DMS153 (cell line): ENCODE data around the gene UFL1.
A peak's percentile ranks its signal among the peaks of the same experiment; 100 is the strongest.
"Not testable (repeated sequence)": the region's sequence is repeated elsewhere in the genome, so short reads cannot be mapped to it uniquely, and the experiment has no call there.

Source experiments
- DNase-seq: peaks from one replicate; lab custom pipeline; 2025; lab: John Stamatoyannopoulos, UW

UFL1 gene

DNA sequence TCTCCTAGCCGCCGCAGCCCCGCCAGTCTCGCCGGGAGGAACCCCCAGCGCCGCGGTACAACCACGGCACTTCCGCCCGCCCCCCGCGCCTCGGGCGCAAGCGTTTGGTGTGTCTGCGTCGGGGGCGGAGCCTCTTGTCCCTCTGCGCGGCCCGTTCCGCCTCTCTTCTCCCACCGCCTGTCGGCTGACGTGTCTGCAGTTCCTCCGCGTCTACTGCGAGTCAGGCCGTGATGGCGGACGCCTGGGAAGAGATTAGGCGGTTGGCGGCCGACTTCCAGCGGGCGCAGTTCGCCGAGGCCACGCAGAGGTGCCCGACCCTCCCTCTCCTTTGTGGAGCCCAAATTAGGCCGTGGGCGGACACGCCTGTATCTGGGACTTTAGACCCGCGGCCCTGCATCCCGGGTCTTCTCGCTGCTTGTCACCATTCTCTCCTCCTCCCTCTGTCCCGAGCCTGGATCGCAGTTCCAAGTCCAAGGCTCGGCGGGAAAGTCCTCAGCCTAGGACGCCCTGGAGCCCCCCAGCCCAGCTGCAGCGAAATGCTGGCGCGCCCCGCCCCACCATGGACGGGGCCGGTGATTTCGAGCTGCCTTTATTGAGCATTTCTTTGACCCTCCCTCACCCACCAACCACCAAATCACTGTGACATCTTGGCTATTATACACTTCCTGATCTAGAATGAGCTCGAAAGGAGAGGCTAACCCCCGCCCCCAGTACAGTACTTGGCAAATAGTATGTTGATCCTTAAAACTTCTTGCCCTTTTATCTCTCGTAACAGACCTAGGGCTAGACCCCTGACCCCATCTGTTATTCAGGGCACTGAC lies at the start of gene UFL1:
UFL1 (plus strand) TSS at position 163 of the 821 bp plus-strand sequence; CDS start at position 231, 68 bp downstream.
- peak; percentile 85 for DNase-seq

DNA sequence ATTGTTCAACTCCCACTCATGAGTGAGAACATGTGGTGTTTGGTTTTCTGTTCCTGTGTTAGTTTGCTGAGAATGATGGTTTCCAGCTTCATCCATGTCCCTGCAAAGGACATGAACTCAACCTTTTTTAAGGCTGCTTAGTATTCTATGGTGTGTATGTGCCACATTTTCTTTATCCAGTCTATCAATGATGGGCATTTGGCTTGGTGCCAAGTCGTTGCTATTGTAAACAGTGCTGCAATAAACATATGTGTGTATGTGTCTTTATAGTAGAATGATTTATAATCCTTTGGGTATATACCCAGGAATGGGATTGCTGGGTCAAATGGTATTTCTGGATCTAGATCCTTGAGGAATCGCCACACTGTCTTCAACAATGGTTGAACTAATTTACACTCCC lies 49.3 kb upstream of the UFL1 start:
- DNase-seq = not testable (repeated sequence)

DNA sequence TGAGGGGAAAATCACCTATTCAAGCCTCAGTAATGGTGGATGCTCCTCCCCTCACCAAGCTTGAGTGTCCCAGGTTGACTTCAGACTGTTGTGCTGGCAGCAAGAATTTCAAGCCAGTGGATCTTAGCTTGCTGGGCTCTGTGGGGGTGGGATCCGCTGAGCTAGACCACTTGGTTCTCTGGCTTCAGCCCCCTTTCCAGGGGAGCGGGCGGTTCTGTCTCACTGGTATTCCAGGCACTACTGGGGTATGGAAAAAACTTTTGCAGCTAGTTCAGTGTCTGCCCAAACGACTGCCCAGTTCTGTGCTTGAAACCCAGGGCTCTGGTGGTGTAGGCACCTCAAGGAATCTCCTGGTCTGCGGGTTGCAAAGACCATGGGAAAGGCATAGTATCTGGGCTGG lies 42.9 kb upstream of the UFL1 start:
- no peak for DNase-seq

DNA sequence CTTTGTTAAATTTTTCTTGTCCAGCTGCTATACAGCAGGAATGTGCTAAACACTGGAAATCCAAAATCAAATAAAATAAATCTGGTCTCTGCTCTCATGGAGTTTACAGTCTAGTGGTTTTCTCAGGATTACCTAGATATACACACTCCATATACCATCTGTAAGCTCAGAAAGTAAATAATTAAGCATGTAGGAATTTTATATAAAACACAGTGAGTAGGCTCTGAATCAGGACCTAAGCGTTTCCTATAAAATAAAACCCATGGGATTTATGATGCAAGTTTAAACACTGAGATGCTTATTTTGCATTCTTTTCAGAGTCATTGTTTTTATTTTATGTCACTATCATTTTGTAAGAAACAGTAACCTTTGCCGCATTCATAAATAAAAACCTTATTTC lies 29.7 kb upstream of the UFL1 start:
- DNase-seq = no peak

DNA sequence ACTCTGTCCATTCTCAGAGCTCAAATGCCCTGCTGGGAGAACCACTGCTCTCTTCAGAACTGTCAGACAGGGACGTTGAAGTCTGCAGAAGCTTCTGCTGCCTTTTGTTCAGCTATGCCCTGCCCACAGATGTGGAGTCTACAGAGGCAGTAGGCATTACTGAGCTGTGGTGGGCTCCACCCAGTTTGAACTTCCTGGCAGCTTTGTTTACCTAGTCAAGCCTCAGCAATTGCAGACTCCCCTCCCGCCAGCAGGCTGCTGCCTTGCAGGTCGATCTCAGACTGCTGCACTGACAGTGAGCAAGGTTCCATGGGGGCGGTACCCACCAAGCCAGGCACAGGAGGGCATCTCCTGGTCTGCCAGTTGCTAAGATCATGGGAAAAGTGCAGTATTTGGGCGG lies 21.8 kb upstream of the UFL1 start:
- DNase-seq = no peak

DNA sequence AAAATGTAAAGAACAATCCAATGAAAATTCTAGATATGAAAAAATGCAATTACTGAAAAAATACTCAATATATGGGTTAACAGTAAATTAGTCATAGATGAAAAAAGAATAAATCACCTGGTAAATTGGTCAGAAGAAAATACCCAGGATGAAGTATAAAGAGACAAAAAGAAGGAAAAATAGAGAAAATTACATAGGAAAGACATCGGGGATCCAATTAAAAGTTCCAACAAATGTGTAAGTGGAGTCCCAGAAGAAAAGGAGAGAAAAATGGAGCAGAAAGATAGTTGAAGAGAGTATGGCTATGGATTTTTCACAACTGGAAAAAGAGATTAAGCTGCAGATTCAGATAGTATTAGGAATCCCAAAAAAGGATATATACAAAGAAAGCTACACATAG lies 18.7 kb upstream of the UFL1 start:
- DNase-seq = no peak

DNA sequence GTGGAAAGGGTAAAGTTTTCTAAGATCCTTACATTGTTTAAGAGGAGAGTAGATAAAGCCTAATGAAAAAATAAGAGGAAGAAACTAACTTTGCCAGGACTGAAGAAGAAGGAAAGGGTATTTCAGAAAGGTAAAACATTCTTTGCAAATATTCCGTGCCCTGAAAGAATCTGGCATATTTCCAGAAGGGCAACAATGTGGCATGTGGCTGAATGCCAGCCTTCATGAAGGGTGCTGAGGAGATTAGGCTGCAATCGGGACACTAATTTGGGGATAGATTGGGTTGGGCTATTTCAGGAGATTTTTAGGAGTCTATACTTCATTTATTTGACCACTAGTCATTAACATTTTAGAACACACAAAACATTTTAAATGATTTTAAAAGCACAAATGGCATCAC lies 16.2 kb upstream of the UFL1 start:
- no peak for DNase-seq

DNA sequence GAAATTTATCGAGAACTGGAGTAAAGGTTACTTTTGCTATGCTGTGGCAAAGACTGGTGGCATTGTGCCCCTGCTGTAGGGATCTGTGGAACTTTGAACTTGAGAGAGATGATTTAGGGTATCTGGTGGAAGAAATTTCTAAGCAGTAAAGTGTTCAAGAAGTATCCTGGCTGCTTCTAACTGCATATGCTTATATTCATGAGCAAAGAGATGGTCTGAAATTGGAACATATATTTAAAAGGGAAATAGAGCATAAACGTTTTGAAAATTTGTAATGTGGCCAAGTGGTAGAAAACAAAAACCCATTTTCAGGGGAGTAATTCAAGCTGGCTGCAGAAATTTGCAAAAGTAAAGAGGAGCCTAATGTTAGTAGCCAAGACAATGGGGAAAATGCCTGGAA lies 12.3 kb upstream of the UFL1 start:
- DNase-seq = no peak

DNA sequence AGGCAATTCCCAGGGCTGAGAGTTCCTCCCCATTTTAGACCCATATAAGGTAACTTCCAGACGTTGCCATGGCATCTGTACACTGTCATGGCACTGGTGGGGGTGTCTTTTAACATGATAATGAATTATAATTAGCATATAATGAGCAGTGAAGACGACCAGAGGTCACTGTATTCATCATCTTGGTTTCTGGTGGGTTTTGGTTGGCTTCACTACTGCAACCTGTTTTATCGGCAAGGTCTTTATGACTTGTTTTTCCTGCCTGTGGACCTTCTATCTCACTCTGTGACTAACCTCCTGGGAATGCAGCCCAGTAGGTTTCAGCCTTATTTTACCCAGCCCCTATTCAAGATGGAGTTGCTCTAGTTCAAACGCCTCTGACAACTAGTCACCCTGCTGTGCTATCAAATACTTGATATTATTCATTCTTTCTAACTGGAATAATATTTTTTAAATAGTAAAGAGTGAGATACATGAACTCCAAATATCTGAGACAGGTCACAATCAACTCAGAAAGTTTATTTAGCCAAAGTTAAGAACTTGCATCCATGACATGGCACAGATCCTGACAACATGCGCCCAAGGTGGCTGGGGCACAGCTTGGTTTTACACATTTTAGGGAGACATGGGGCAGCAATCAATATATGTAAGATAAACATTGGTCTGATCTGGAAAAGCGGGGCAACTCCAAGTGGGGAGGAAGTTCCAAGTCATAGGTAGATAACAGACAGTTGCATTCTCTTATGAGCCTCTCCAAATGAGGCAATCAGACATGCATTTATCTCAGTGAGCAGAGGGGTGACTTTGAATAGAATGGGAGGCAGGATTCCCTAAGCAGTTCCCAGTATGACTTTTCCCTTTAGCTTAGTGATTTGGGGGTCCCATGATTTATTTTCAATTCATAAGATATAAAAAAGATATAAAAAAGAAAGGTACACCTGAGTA lies 1.2 kb upstream of the UFL1 start:
- DNase-seq = no peak

DNA sequence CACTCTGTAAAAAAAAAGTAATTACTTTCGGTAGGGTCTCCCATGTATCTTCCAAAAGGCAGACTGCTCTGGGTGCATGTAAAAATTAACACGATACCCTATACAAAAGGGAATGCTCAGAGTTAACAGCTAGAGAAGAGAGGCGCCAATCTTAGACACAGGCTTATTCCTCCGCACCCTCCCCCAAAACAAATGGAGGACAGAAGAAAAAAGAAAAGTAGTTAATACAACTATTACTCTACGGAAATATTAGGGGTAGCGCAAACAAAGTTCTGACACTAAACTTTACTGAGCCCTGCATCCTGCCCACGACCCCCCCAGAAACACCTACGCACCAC lies 331 bp upstream of the UFL1 start:
- no peak for DNase-seq

DNA sequence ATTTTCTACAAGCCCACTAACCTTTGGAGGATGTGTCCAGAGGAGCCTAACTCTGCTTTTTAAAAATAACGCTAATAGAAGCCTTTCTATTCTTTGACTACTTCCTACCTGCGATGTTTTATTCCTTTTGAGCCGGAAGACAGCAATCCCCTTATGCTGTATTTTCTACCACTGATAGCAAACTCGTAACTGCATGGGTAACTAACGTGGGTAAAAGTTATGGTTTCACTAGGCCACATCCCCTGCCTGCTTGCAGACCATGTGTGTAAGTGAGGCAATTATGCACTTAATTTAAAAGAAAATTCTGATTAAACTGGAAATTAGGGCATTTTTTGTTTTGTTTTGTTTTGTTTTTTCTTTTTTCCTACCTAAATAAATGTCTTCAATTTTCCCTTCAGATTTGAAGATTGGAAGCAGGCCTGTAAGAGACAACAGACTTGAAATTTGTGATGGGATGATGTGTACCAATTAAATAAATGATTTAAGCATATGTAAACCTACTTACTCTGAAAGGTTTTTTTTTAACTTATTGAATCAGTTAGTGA lies 931 bp downstream of the UFL1 start:
- no peak for DNase-seq

DNA sequence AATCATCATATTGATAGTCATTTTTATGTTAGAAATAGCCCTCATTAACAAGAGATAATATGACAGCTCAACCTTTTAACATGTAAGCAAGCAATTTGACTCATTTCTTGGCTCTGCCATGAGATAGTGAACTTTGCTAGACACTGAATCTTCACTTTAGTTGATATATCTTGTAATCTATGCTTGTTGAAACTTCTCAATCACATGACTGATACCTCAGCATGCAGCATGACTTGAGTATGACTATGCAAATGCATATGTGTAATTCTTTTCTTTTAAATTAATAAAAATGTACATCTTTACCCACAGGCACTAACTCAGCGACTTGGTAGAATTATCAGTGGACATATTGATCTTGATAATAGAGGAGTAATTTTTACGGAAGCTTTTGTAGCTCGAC lies 6.6 kb downstream of the UFL1 start:
- no peak for DNase-seq

DNA sequence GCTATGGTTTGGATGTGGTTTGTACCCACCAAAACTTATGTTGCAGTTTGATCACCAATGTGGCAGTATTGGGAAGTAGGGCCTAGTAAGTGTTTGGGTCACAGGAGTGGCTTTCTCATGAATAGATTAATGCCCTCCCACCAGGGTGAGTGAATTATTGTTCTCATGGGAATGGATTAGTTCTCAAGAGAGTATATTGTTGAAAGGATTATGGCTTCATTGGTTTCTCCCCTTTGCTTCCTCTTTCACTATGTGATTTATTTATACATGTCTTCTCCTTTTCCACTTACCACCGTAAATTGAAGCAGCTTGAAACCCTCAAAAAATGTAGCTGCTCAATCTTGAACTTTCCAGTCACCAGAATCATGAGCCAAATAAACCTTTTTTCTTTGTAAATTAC lies 10.8 kb downstream of the UFL1 start:
- no peak for DNase-seq

DNA sequence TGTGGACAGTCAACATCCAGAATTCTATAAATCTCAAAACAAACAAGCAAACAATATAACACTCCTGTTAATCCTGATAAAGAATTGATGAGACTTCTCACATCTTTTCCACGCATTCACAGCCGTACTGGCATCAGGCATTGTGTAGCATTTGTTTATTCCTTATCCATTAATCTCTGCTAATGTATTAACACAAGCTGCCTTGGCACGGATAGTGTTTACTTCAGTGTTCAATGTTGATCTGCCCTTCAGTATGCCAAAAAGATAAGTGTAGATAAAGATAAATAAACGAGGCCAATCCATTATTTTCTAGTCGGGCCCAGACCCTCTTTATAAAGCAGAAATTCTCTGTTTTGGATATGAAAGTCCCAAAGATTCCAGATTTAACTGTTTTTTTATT lies 16.1 kb downstream of the UFL1 start:
- DNase-seq = no peak

DNA sequence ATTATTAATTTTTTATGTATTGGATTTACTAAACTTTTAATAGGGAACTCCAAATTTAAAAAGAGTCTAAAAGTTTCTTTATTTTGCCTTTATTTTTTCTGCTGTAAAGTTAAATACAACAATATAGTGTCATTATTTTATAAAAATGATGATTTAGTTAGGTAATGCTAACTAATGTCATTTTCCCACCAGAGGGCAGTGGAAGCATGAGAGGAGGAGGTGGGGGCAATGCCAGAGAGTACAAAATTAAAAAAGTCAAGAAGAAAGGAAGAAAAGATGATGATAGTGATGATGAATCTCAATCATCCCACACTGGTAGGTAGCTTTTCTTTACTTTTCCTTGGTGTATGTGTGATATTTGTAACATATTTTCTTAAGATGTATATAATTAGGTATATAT lies 21.1 kb downstream of the UFL1 start:
- DNase-seq = no peak

DNA sequence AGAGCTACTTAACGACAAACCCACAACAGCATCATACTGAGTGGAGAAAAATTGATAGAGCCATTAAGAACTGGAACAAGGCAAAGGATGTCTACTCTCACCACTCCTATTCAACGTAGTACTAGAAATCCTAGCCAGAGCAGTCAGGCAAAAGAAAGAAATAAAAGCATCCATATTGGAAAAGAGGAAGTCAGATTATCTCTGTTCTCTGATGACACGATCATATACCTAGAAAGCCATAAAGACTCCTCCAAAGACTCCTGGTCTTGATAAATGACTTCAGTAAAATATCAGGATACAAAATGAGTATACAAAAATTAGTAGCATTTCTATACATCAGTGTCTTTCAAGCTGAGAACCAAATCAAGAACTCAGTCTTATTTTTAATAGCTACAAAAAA lies 24.3 kb downstream of the UFL1 start:
- no peak for DNase-seq

DNA sequence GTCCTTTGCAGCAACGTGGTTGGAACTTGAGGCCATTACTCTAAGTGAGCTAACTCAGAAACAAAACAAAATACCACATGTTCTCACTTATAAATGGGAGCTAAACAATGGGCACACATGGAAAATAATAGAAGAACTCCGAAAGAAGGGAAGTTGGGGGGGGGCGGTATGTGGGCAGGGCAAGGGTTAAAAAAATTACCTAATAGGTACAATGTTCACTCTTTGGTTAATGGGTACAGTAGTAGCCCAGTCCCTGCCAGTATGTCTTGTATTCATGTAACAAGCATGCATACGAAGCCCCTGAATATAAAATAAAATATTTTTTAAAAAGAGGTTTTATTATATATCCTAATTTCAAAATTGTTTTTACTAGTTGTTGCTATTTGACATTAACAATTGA lies 26.0 kb downstream of the UFL1 start:
- DNase-seq = no peak

DNA sequence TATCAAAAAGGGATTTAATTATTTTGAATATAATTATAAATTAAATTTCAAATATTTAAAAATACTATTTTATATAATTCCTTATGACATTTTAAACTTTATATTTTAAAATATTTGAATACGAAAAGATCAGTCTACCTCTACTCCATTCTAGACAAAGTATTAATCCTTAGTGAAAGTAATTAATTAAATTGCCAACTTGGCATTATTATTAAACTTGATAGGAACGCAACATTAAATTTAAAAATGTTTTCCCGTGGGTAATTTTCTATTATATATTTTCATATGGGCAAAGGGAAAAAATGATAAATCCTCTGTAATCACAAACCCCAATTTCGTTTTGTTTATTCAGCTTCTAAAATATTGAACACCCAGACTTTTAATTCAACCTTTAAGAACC lies 33.0 kb downstream of the UFL1 start:
- no peak for DNase-seq

DNA sequence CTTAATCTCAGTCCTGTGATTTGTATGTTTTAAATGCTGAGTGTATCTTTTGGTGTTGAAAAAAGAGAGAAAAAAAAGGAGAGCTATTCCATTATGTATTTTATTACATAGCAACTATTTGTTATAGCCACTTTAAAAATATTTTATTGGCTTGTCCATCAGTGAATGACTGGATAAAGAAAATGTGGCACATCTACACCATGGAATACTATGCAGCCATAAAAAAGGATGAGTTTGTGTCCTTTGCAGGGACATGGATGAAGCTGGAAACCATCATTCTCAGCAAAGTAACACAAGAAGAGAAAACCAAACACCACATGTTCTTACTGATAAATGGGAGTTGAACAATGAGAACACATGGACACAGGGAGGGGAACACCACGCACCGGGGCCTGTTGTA lies 38.1 kb downstream of the UFL1 start:
- not testable (repeated sequence) for DNase-seq

DNA sequence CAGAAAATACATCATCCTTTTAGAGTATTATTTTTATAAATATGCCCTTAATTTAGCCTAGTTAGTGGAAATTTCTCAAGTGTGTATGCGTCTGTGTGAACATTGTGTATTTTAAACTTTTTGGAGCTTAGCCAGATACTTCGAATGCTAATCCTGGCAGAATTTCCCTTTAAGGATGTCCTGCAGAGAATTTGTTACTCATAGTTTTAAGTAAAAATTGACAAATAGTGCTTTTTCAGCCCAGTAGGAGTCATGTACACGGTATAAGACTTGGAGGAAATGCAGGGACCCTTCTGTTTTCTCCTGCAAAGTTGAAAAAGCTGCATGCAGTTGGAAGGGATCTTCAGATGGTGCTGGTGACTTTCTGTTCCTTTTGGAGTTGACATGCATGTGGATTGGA lies 41.3 kb downstream of the UFL1 start, which contains the start of gene FHL5:
FHL5 (plus strand) TSS at position 243 of the 400 bp plus-strand sequence. CDS start 40,486 bp downstream, outside the sequence.
- no peak for DNase-seq

DNA sequence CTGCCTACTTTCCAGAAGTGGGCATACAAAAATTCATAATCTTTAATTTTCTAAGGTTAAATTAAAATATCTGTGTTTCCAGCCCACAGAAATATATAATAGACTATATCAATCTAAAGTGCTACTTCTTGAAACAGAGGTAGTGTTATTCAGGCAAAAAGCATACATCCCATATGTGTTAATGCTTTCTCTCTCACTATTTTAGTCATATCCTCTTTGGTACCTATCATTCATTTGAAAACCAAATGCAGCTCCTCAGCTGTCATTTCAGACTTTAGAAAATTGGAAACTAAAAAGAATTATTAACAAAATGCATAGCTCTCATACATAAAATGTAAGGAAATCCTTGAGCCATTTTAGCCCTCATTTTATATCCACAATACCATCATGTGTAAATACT lies 42.2 kb downstream of the UFL1 start:
- DNase-seq = no peak

DNA sequence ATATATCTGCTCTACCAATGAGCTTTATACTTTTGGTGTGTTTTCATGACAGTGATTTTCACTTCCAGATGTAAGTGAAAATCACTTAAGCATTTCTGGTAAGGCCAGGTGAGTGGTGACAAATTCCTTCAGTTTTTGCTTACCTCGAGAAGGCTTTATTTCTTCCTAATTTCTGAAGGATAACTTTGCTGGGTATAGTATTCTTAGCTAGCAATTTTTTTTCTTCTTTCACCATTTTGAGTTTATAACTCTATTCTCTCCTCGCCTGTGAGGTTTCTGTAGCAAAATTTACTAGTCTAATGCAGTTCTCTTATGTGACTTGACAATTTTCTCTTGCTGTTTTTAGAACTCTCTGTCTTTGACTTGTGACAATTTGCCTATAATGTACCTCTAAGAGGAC lies 48.4 kb downstream of the UFL1 start:
- no peak for DNase-seq

DNA sequence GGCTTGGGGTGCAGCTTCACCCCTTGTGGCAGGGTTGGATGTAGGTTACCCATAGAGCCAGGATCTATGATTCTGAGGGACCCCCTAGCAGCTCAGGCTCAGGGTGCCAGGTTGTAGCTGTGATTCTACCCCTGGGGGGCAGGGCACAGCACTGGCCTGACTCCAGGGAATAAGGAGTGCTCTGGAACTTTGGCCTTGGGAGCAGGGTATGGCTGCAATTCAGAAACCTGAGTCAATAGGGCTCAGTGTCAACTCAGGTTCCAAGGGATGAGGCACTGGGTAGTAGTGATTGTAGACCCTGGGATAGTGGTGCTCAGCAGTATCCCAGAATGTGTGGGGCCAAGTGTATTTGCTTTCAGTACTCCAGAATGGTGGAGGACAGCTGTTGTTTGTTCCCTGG lies 49.9 kb downstream of the UFL1 start:
- DNase-seq = no peak
